Liver (tissue), 9 donors: ENCODE results near the gene C4orf17. TPM values are rescaled to one million over a fixed set of nuclear protein-coding genes. Genes with fewer than 3 reads are reported as not detected.

ENCODE experiments used
- DNase-seq: peaks from one replicate; pipeline ENCODE4 v3.0.0-alpha.2; 2017; ENCODE audit warnings: low spot score
- H3K27ac ChIP-seq, 2 donors: one replicate each; pipeline ENCODE4 v1.7.0; 2013; ENCODE audit warnings: inconsistent platforms in 2 of 2, low read length in 2 of 2, control low read depth in 1 of 2, low read depth in 1 of 2, mild to moderate bottlenecking in 1 of 2
- H3K27me3 ChIP-seq, 4 donors: one replicate each; pipeline versions ENCODE4 v1.6.1 to v1.7.0; 2013; ENCODE audit warnings: low read length in 3 of 4, inconsistent platforms in 1 of 4, mild to moderate bottlenecking in 1 of 4, moderate library complexity in 1 of 4; ENCODE audit not compliant: control insufficient read depth in 4 of 4, insufficient read depth in 4 of 4
- H3K36me3 ChIP-seq, 4 donors: one replicate each; pipeline versions ENCODE4 v1.6.1 to v1.7.0; 2013; ENCODE audit warnings: low read length in 3 of 4, mild to moderate bottlenecking in 3 of 4, low read depth in 1 of 4, moderate library complexity in 1 of 4; ENCODE audit not compliant: control insufficient read depth in 4 of 4, insufficient read depth in 3 of 4
- H3K4me1 ChIP-seq, 4 donors: one replicate each; pipeline versions ENCODE4 v1.6.1 to v1.7.0; 2013; ENCODE audit warnings: low read length in 3 of 4, mild to moderate bottlenecking in 3 of 4, moderate library complexity in 1 of 4; ENCODE audit not compliant: control insufficient read depth in 4 of 4, insufficient read depth in 4 of 4
- H3K4me3 ChIP-seq, 3 donors: one replicate each; pipeline versions ENCODE4 v1.6.1 to v1.7.0; 2013; ENCODE audit warnings: low read length in 3 of 3, control low read depth in 1 of 3, low read depth in 1 of 3, mild to moderate bottlenecking in 1 of 3
- H3K9ac ChIP-seq, 2 donors: one replicate each; pipeline ENCODE4 v1.7.0; 2013; ENCODE audit warnings: low read length in 2 of 2, mild to moderate bottlenecking in 2 of 2, moderate library complexity in 2 of 2, control low read depth in 1 of 2, low read depth in 1 of 2
- H3K9me3 ChIP-seq, 4 donors: one replicate each; pipeline versions ENCODE4 v1.6.1 to v1.7.0; 2013; ENCODE audit warnings: low read length in 3 of 4; ENCODE audit not compliant: control insufficient read depth in 4 of 4
- CTCF ChIP-seq: fragments of 150-350 bp; IDR thresholded peaks from 2 replicates; pipeline ENCODE4 v1.5.1; 2017; ENCODE audit warnings: improper control_type of control experiment, low read depth, low read length; ENCODE audit not compliant: missing input control
- FOXA1 ChIP-seq: IDR thresholded peaks from 2 replicates; pipeline ENCODE4 v1.6.1; 2016; ENCODE audit warnings: antibody characterized with exemption
- FOXA2 ChIP-seq: IDR thresholded peaks from 2 replicates; pipeline ENCODE4 v1.6.1; 2016; ENCODE audit warnings: antibody characterized with exemption
- GABPA ChIP-seq, 2 donors: IDR thresholded peaks in 1 of 2; conservative IDR thresholded peaks in 1 of 2; 2 replicates each; pipeline ENCODE4 v1.6.1; 2016; ENCODE audit warnings: antibody characterized with exemption in 2 of 2, mild to moderate bottlenecking in 1 of 2, moderate library complexity in 1 of 2
- HNF4A ChIP-seq, 2 donors: conservative IDR thresholded peaks; 2 replicates each; pipeline ENCODE4 v1.6.1; 2016; ENCODE audit warnings: antibody characterized with exemption in 2 of 2, mild to moderate bottlenecking in 2 of 2
- HNF4G ChIP-seq: IDR thresholded peaks from 2 replicates; pipeline ENCODE4 v1.6.1; 2016; ENCODE audit warnings: antibody characterized with exemption
- JUND ChIP-seq, 2 donors: IDR thresholded peaks; 2 replicates each; pipeline ENCODE4 v1.6.1; 2016; ENCODE audit warnings: antibody characterized with exemption in 2 of 2
- MAX ChIP-seq: IDR thresholded peaks from 2 replicates; pipeline ENCODE4 v1.6.1; 2016; ENCODE audit warnings: antibody characterized with exemption
- NR2F2 ChIP-seq: IDR thresholded peaks from 2 replicates; pipeline ENCODE4 v1.6.1; 2016; ENCODE audit warnings: antibody characterized with exemption
- RAD21 ChIP-seq, 2 donors: IDR thresholded peaks; 2 replicates each; pipeline ENCODE4 v1.6.1; 2016; ENCODE audit warnings: antibody characterized with exemption in 2 of 2, mild to moderate bottlenecking in 2 of 2
- RXRA ChIP-seq, 2 donors: IDR thresholded peaks; 2 replicates each; pipeline ENCODE4 v1.6.1; 2017 to 2018; ENCODE audit warnings: antibody characterized with exemption in 2 of 2, mild to moderate bottlenecking in 1 of 2
- SP1 ChIP-seq: IDR thresholded peaks from 2 replicates; pipeline ENCODE4 v1.6.1; 2018; ENCODE audit warnings: antibody characterized with exemption, mild to moderate bottlenecking
- TAF1 ChIP-seq: conservative IDR thresholded peaks from 2 replicates; pipeline ENCODE4 v1.6.1; 2016; ENCODE audit warnings: antibody characterized with exemption, mild to moderate bottlenecking
- YY1 ChIP-seq: IDR thresholded peaks from 2 replicates; pipeline ENCODE4 v1.6.1; 2016; ENCODE audit warnings: antibody characterized with exemption, mild to moderate bottlenecking
- WGBS: extraction: QIAGEN DNeasy Blood & Tissue Kit; methylation state at CpG from one replicate; pipeline ENCODE4 v1.1.7; 2013; 5-methylcytosine and 5-hydroxymethylcytosine counted together
- polyA plus RNA-seq, 2 donors: library from polyadenylated mRNA; stranded (reverse) in 1 of 2; unstranded in 1 of 2; fragments of 200-250 nt in 1 of 2; fragments of >200 nt in 1 of 2; fragmentation: Nextera tagmentation in 1 of 2; extraction: Ambion mirVana in 1 of 2; gene quantifications; one replicate each; pipeline versions ENCODE4 v1.2.1 to v1.2.3, GENCODE V29; 2013 to 2015
- total RNA-seq, 2 donors: library from RNA; depleted of rRNA; stranded (reverse); fragments of >200 nt; gene quantifications; one replicate each; pipeline ENCODE4 v1.2.3, GENCODE V29; 2014
- TF ChIP-seq, protein P1 (sequence below): IDR thresholded peaks from 2 replicates; pipeline ENCODE4 v1.6.1; 2016; ENCODE audit warnings: antibody characterized with exemption, mild to moderate bottlenecking
- TF ChIP-seq, protein P2 (sequence below): IDR thresholded peaks from 2 replicates; pipeline ENCODE4 v1.6.1; 2016; ENCODE audit warnings: antibody characterized with exemption
- TF ChIP-seq, protein P3 (sequence below): IDR thresholded peaks from 2 replicates; pipeline ENCODE4 v1.6.1; 2016; ENCODE audit warnings: antibody characterized with exemption
- donor health status: healthy.
- donor health status: healthy.
- donor health status: healthy.
- donor health status: healthy.
- donor health status: healthy.

C4orf17 gene
- total and polyA plus RNA-seq, 4 donors, result not detected

GRCh38 chr4:99471896-99472295, 38.9 kb upstream of the C4orf17 start:
- Histone ChIP-seq H3K9ac (no peak overlapping the region), H3K27me3 (no peaks in the 10 kb centered on the region), H3K4me1 (no peaks in the 10 kb centered on the region), H3K27ac (no peak overlapping the region), H3K9me3 (no peaks in the 10 kb centered on the region), H3K36me3 (no peaks in the 10 kb centered on the region), H3K4me3 (no peak overlapping the region)
- DNase-seq, result no peak
- TF ChIP-seq FOXA1 (no peak), RXRA (IDR thresholded peaks at IDR 0.05) (no peak), FOXA2 (no peak), MAX (no peak), NR2F2 (no peak), HNF4G (no peak), TAF1 (no peak), YY1 (no peak), RAD21 (IDR thresholded peaks at IDR 0.05) (no peak), SP1 (no peak), HNF4A (conservative IDR thresholded peaks at IDR 0.05) (no peak), CTCF (no peak), GABPA (IDR thresholded peaks at IDR 0.05 in 1 of 2, conservative IDR thresholded peaks at IDR 0.05 in 1 of 2) (no peak), JUND (IDR thresholded peaks at IDR 0.05) (no peak)
- TF ChIP-seq, protein P1, sequence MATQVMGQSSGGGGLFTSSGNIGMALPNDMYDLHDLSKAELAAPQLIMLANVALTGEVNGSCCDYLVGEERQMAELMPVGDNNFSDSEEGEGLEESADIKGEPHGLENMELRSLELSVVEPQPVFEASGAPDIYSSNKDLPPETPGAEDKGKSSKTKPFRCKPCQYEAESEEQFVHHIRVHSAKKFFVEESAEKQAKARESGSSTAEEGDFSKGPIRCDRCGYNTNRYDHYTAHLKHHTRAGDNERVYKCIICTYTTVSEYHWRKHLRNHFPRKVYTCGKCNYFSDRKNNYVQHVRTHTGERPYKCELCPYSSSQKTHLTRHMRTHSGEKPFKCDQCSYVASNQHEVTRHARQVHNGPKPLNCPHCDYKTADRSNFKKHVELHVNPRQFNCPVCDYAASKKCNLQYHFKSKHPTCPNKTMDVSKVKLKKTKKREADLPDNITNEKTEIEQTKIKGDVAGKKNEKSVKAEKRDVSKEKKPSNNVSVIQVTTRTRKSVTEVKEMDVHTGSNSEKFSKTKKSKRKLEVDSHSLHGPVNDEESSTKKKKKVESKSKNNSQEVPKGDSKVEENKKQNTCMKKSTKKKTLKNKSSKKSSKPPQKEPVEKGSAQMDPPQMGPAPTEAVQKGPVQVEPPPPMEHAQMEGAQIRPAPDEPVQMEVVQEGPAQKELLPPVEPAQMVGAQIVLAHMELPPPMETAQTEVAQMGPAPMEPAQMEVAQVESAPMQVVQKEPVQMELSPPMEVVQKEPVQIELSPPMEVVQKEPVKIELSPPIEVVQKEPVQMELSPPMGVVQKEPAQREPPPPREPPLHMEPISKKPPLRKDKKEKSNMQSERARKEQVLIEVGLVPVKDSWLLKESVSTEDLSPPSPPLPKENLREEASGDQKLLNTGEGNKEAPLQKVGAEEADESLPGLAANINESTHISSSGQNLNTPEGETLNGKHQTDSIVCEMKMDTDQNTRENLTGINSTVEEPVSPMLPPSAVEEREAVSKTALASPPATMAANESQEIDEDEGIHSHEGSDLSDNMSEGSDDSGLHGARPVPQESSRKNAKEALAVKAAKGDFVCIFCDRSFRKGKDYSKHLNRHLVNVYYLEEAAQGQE, result no peak
- TF ChIP-seq, protein P2, sequence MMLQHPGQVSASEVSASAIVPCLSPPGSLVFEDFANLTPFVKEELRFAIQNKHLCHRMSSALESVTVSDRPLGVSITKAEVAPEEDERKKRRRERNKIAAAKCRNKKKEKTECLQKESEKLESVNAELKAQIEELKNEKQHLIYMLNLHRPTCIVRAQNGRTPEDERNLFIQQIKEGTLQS, result no peak
- 55% methylated on average over 1 of the region's 1 CpG for WGBS

GRCh38 chr4:99473131-99473530, 37.7 kb upstream of the C4orf17 start:
- Histone ChIP-seq H3K9ac (no peak overlapping the region), H3K4me1 (no peaks in the 10 kb centered on the region), H3K36me3 (no peaks in the 10 kb centered on the region), H3K27ac (no peak overlapping the region), H3K4me3 (no peak overlapping the region), H3K27me3 (no peaks in the 10 kb centered on the region), H3K9me3 (no peaks in the 10 kb centered on the region)
- DNase-seq, result no peak
- TF ChIP-seq SP1 (no peak), HNF4G (no peak), GABPA (IDR thresholded peaks at IDR 0.05 in 1 of 2, conservative IDR thresholded peaks at IDR 0.05 in 1 of 2) (no peak), NR2F2 (no peak), RXRA (IDR thresholded peaks at IDR 0.05) (no peak), RAD21 (IDR thresholded peaks at IDR 0.05) (no peak), HNF4A (conservative IDR thresholded peaks at IDR 0.05) (no peak), TAF1 (no peak), CTCF (no peak), JUND (IDR thresholded peaks at IDR 0.05) (no peak)
- TF ChIP-seq, protein P2, result no peak
- TF ChIP-seq, protein P3, sequence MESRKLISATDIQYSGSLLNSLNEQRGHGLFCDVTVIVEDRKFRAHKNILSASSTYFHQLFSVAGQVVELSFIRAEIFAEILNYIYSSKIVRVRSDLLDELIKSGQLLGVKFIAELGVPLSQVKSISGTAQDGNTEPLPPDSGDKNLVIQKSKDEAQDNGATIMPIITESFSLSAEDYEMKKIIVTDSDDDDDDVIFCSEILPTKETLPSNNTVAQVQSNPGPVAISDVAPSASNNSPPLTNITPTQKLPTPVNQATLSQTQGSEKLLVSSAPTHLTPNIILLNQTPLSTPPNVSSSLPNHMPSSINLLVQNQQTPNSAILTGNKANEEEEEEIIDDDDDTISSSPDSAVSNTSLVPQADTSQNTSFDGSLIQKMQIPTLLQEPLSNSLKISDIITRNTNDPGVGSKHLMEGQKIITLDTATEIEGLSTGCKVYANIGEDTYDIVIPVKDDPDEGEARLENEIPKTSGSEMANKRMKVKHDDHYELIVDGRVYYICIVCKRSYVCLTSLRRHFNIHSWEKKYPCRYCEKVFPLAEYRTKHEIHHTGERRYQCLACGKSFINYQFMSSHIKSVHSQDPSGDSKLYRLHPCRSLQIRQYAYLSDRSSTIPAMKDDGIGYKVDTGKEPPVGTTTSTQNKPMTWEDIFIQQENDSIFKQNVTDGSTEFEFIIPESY, result no peak
- WGBS, result 88% methylated on average over 1 of the region's 1 CpG
